ENCODE measurements around the gene F2RL1.
A peak's percentile ranks its signal among the peaks of the same experiment; 100 is the strongest.
"Not testable (repeated sequence)": the region's sequence is repeated elsewhere in the genome, so short reads cannot be mapped to it uniquely, and the experiment has no call there.

The F2RL1 gene

GRCh38 chr5:76818844-76819831 lies at the start of gene F2RL1:
Gene F2RL1, plus strand, starts transcription at chr5:76819030. Its CDS starts 153 bp downstream, at chr5:76819183.
- DNase-seq: no peak

DNA sequence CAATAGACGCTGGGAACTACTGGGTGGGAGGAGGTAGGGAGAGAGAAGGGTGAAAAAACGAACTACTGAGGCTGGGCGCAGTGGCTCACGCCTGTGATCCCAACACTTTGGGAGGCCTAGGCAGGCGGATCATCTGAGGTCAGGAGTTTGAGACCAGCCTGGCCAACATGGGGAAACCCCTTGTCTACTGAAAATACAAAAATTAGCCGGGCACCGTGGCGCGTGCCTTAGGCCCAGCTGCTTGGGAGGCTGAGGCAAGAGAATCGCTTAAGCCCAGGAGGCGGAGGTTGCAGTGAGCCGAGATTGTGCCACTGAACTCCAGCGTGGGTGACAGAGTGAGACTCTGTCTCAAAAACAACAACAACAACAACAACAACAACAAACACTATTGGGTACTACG lies 47.8 kb upstream of the F2RL1 start:
- not testable (repeated sequence) for DNase-seq

- no peak for DNase-seq
These were observed 47.0 kb upstream of the F2RL1 start for GRCh38 chr5:76771705-76772405.

- DNase-seq: no peak
These were observed 42.9 kb upstream of the F2RL1 start for GRCh38 chr5:76775921-76776320.

- no peak for DNase-seq
These were observed 42.4 kb upstream of the F2RL1 start for GRCh38 chr5:76776391-76776790.

- DNase-seq: not testable (repeated sequence)
These were observed 38.2 kb upstream of the F2RL1 start for GRCh38 chr5:76780616-76781015.

DNA sequence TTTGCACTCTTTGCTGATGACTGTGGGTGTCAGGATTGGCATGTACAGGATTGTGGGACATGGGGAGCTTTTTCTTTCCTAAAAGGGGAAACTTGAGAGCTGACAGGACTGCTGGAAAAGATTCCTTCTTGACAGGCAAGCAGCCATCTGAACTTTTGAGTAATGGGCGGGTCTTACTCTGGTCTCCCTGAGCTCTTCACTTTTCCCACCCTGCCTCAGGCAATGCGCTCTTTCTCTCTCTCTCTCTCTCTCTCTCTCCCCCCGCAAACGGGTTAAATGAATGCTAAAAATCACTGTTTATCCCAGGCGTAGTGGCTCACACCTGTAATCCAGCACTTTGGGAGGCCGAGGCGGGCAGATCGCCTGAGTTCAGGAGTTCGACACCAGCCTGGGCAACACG lies 37.1 kb upstream of the F2RL1 start:
- no peak for DNase-seq

DNA sequence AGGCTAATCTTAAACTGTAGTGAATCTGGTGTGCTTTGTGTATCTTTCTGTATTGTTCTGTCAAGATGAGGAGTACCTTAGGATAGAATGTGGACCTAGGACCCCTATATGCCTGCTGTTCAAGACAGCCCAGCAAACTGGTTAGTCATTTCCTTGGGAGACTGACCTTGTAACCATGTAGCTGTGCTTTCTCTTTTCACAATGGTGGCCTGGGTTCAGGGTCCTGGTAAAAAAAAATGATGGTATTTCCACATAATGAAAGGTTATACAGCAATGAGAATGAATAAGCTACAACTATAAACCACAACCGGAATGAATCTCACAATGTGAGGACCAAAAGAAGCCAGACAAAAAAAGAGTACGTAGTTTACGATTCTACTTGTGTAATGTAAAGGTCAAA lies 36.4 kb upstream of the F2RL1 start:
- DNase-seq: no peak

DNA sequence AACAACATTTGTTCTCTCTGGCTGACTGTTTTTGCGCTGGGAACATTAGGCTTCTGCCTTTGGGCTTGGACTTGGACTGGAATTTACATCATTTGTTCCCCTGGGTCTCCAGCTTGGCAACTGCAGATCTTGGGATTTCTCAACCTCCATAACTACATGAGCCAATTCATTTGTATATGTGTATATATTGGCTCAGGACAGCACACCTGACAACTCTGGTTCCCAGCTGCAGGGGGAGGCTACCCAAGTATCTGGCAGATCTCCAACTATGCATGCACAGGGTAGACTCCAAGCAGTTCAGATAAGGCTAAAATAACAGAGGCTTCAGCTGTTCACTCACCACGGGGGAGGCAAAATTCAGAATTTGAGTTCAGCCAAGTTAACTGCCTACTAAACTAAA lies 31.6 kb upstream of the F2RL1 start:
- DNase-seq: no peak

- no peak for DNase-seq
These were observed 30.5 kb upstream of the F2RL1 start for GRCh38 chr5:76788362-76788761.

DNA sequence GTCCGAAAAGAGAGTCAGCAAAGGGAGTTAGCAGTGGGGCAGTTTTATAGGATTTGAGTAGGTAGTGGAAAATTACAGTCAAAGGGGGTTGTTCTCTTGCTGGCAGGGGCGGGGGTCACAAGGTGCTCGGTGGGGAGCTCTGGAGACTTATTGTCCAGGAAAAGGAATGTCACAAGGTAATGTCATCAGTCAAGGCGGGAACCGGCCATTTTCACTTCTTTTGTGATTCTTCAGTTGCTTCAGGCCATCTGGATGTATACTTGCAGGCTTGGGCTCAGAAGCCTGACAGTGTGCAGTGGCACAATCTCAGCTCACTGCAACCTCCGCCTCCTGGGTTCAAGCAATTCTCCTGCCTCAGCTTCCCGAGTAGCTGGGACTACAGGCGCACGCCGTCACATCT lies 29.6 kb upstream of the F2RL1 start:
- not testable (repeated sequence) for DNase-seq

DNA sequence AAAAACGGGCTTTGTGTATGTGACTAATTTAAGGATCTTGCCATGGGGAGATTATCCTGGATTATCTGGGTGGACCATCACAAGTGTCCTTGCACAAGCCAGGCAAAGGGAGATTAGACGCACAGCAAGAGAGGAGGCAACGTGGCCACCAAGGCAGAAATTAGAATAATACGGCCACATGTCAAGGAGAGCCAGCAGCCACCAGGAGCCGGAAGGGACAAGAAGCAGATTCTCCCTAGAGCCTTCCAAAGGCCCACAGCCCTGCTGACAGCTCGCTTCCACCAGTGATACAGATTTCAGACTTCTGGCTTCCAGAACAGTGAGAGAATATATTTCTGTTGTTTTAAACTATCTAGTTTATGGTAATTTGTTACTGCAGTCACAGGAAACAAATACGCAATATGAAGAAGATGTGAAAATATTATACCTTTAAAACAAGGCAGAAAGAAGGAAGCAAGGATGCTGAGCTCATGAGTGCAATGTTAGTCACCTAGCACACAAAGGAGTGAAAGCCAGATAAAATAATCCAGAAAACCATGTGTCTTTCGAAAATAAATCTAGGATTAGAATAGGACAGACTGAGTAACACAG lies 28.7 kb upstream of the F2RL1 start:
- no peak for DNase-seq

GRCh38 chr5:76790632-76791290 lies 28.1 kb upstream of the F2RL1 start:
- DNase-seq: peak; percentile 32

GRCh38 chr5:76791461-76791860 lies 27.4 kb upstream of the F2RL1 start:
- DNase-seq: no peak

GRCh38 chr5:76794871-76795270 lies 24.0 kb upstream of the F2RL1 start:
- no peak for DNase-seq

DNA sequence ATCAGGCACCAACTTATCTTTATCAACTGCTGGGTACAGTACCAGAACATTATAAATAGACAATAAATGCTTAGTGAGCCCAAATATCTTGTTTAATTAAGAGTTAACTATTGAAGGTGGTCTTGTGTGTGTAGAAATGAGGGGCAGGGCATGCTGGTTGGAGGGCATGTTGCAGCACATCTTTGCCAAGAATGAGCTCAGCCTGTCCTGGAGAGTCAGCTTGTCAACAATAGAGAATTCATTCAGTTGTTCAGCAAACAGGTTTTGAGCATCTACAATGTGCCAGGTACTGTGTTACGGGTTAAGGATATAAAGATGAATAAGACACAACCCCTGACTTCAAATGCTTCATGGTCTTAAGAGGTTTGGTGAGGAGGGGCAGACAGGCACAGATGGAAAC lies 19.2 kb upstream of the F2RL1 start:
- no peak for DNase-seq

- DNase-seq: no peak
These were observed 18.3 kb upstream of the F2RL1 start for GRCh38 chr5:76800579-76800978.

GRCh38 chr5:76801159-76801802 lies 17.5 kb upstream of the F2RL1 start:
- DNase-seq: no peak

- DNase-seq: no peak
These were observed 17.0 kb upstream of the F2RL1 start for GRCh38 chr5:76801803-76802195.

DNA sequence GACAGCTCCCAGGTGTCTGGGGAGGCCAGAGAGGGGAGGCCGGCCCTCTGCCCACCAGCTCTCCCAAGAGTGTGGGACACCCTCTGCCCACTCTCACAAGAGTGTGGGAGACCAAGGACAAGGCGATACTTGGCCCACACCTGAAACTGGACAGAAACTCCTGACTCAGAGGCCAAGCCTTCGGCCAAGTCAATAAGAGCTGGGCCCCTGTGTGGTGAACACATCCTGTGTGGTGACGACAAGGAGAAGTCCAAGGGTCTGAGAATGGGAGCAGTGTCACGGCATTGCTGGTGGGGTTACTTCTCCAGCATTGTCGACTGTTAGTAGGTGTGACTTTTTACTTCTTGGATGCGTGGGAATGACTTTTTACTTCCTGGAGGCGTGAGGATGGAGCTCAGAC lies 14.6 kb upstream of the F2RL1 start:
- no peak for DNase-seq

DNA sequence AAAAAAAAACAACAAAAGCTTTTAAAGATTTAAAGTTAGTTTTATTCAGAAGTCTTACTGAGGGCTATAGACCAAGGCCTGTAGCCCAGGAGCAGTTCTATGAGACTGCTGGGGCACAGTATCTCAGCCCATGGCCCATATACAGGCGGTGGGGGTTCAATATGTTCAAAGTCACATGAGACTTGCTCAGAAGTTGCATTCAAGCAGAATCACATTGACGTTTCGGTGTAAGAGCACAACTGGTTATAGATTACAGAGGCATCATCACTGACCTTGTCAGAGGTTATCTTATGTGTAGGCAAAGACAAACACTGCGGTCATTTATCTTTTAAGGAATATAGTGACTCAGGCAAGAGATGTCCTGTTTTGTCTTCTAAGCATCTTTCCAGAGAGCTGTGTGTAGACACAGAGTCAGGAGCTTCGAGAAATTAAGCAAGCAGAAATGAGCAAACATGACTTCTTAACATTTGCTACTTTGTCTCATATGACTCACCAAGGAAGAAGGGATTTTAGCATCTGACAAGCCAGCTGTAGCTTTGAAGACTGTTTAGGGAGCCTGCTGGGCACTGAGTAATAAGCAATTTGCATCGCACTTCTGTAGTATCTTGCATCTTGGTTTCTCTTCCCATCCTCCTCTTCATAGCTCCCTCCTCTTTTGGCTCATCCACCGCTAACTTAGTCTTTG lies 12.9 kb upstream of the F2RL1 start:
- DNase-seq: no peak

DNA sequence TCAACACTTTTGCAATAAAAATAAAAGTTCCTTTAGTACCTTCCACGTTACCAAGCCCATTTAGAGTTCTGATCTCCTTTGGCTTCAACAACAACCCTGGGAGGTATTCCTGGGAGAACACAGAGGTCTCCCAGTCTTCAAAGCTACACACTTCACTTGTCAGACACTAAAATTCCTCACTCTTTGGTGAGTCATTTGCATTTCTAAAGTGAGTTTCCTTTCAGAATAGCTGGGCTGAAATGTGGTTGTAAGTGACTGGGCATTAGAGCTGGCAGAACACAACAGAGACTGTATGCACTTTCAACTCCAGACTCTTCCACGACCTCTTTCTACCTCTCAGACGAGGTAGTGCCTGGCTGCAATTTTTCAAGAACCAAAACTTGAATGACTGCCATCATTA lies 11.5 kb upstream of the F2RL1 start:
- DNase-seq: no peak

Measured in GOT3 (cell line).